A549 (cell line): Measurements from ENCODE around the gene CHKA. TPM values are rescaled to one million over a fixed set of nuclear protein-coding genes. Genes with fewer than 3 reads are reported as not detected.

ENCODE experiments used
- ATAC-seq, 2 experiments: fragments of 200-7000 bp in 1 of 2; fragments of >200 bp in 1 of 2; cut with Nextera tagmentation in 1 of 2; cut with Tn5 transposase in 1 of 2; 3 replicates each; pipeline versions ENCODE4 v1.8.0 to v1.9.1; 2018 to 2020; ENCODE audit warnings: mild to moderate bottlenecking in 1 of 2, moderate library complexity in 1 of 2
- CTCF ChIA-PET: fragments of 300-600 bp; sonication (Branson Sonifier 250); formaldehyde crosslinking; extraction: SDS; loops from one replicate; lab custom pipeline; 2021; ENCODE audit warnings: antibody characterized with exemption, inconsistent platforms; lab: Yijun Ruan, JAX
- POLR2A ChIA-PET: fragments of 350-600 bp; formaldehyde crosslinking; extraction: SDS; loops from one replicate; lab custom pipeline; 2021; ENCODE audit warnings: antibody characterized with exemption, inconsistent platforms; lab: Yijun Ruan, JAX
- DNase-seq, 2 experiments: peaks; one replicate each; pipeline versions ENCODE4 v3.0.0 to v3.0.0-alpha.2; 2011 to 2016; ENCODE audit warnings: low read depth in 1 of 2, low spot score in 1 of 2
- FAIRE-seq: peaks from 2 replicates; lab custom pipeline; 2011; peaks lifted over from hg19 to GRCh38; lab: Jason Lieb, UNC
- H3K27ac ChIP-seq, 2 experiments: fragments of >200 bp; sonication (Bioruptor Twin); formaldehyde crosslinking; 3 replicates each; pipeline ENCODE4 v1.5.1; 2016 to 2017
- H3K4me1 ChIP-seq: fragments of >200 bp; sonication (Bioruptor Twin); formaldehyde crosslinking; 3 replicates; pipeline ENCODE4 v1.6.1; 2016
- H3K4me2 ChIP-seq: fragments of >200 bp; sonication (Bioruptor Twin); formaldehyde crosslinking; 3 replicates; pipeline ENCODE4 v1.6.1; 2016
- H3K4me3 ChIP-seq: fragments of >200 bp; sonication (Bioruptor Twin); formaldehyde crosslinking; 3 replicates; pipeline ENCODE4 v1.5.1; 2016
- H3K9me3 ChIP-seq: fragments of >200 bp; sonication (Bioruptor Twin); formaldehyde crosslinking; 3 replicates; pipeline ENCODE4 v1.6.1; 2016
- CBX2 ChIP-seq: fragments of 200-600 bp; sonication (generic); IDR thresholded peaks from 2 replicates; pipeline ENCODE4 v1.6.1; 2016; ENCODE audit warnings: low read depth, mild to moderate bottlenecking, borderline replicate concordance
- CEBPB ChIP-seq, 2 experiments: fragments of >200 bp in 1 of 2; sonication (Bioruptor Twin) in 1 of 2; formaldehyde crosslinking in 1 of 2; IDR thresholded peaks; 2 replicates each; pipeline ENCODE4 v1.6.1; 2012 to 2016
- FOSB ChIP-seq: fragments of 250-450 bp; sonication (Bioruptor Pico); IDR thresholded peaks from 2 replicates; pipeline ENCODE4 v1.5.0; 2020; ENCODE audit warnings: mild to moderate bottlenecking, moderate library complexity
- FOSL2 ChIP-seq, 2 experiments: fragments of 450-650 bp in 1 of 2; fragments of >200 bp in 1 of 2; sonication (Bioruptor Twin) in 1 of 2; formaldehyde crosslinking; IDR thresholded peaks; 2 replicates each; pipeline versions ENCODE4 v1.5.0 to v1.6.1; 2016 to 2020; ENCODE audit warnings: mild to moderate bottlenecking in 1 of 2, moderate library complexity in 1 of 2
- HOXA7 ChIP-seq: fragments of 250-450 bp; sonication (Bioruptor Pico); IDR thresholded peaks from 2 replicates; pipeline ENCODE4 v1.5.0; 2020; ENCODE audit warnings: mild to moderate bottlenecking, moderate library complexity
- HOXB5 ChIP-seq: fragments of 250-450 bp; sonication (Bioruptor Pico); IDR thresholded peaks from 2 replicates; pipeline ENCODE4 v1.5.0; 2020; ENCODE audit warnings: mild to moderate bottlenecking, moderate library complexity
- JUN ChIP-seq, 2 experiments: fragments of >200 bp; sonication (Bioruptor Twin); formaldehyde crosslinking; IDR thresholded peaks; 2 replicates in 1 of 2; 3 replicates in 1 of 2; pipeline ENCODE4 v1.6.1; 2016 to 2017
- KDM5A ChIP-seq: fragments of 200-600 bp; sonication (generic); IDR thresholded peaks from 2 replicates; pipeline ENCODE4 v1.6.1; 2016; ENCODE audit warnings: antibody characterized with exemption, mild to moderate bottlenecking
- MAZ ChIP-seq: fragments of 150-350 bp; IDR thresholded peaks from 2 replicates; pipeline ENCODE4 v1.6.1; 2014; ENCODE audit warnings: antibody characterized with exemption, low read depth, low read length, borderline replicate concordance
- MYC ChIP-seq: IDR thresholded peaks from 2 replicates; pipeline ENCODE4 v1.6.1; 2012; ENCODE audit warnings: mild to moderate bottlenecking, inconsistent platforms, low read length, improper control_type of control experiment, borderline replicate concordance
- NPAS2 ChIP-seq: fragments of 250-450 bp; sonication (Bioruptor Pico); IDR thresholded peaks from 2 replicates; pipeline ENCODE4 v1.8.0; 2022; ENCODE audit warnings: mild to moderate bottlenecking, moderate library complexity, borderline replicate concordance
- PHF8 ChIP-seq: fragments of 200-600 bp; sonication (generic); IDR thresholded peaks from 2 replicates; pipeline ENCODE4 v1.6.1; 2016; ENCODE audit warnings: low read depth, mild to moderate bottlenecking, antibody characterized with exemption, moderate library complexity, borderline replicate concordance
- POLR2A ChIP-seq: IDR thresholded peaks from 2 replicates; pipeline ENCODE4 v1.6.1; 2012; ENCODE audit warnings: mild to moderate bottlenecking, low read length
- POLR2AphosphoS2 ChIP-seq: conservative IDR thresholded peaks from 2 replicates; pipeline ENCODE4 v1.6.1; 2012; ENCODE audit warnings: low read length, improper control_type of control experiment, inconsistent platforms
- RFX5 ChIP-seq: fragments of 450-650 bp; IDR thresholded peaks from 2 replicates; pipeline ENCODE4 v1.7.1; 2014; ENCODE audit warnings: antibody characterized with exemption, mild to moderate bottlenecking, moderate library complexity
- WGBS: methylation state at CpG from one replicate; pipeline ENCODE4 v1.1.6; 2017; ENCODE audit errors: missing lambda C conversion rate; 5-methylcytosine and 5-hydroxymethylcytosine counted together
- polyA plus RNA-seq, 4 experiments: library from polyadenylated mRNA; depleted of rRNA in 3 of 4; stranded (reverse); fragments of >200 nt; fragmentation: RNase III in 1 of 4; extraction: RNeasy Plus Mini Kit Qiagen cat#74134 plus additional on column Dnase treatment in 1 of 4; gene quantifications; 2 replicates in 3 of 4; 3 replicates in 1 of 4; pipeline ENCODE4 v1.2.3, GENCODE V29; 2011 to 2017
- TF ChIP-seq, protein P1 (sequence below): IDR thresholded peaks from 2 replicates; pipeline ENCODE4 v1.6.1; 2012
- TF ChIP-seq, protein P2 (sequence below): fragments of >200 bp; sonication (Bioruptor Twin); formaldehyde crosslinking; IDR thresholded peaks from 3 replicates; pipeline ENCODE4 v1.6.1; 2016
- TF ChIP-seq, protein P3 (sequence below): fragments of 250-450 bp; sonication (Bioruptor Pico); IDR thresholded peaks from 2 replicates; pipeline ENCODE4 v1.5.0; 2021; ENCODE audit warnings: mild to moderate bottlenecking, moderate library complexity, borderline replicate concordance

CHKA gene
- polyA plus RNA-seq, 2 of the 4 experiments (the other 2 are of a cell fraction) = 14.2 to 21.7 TPM

DNA sequence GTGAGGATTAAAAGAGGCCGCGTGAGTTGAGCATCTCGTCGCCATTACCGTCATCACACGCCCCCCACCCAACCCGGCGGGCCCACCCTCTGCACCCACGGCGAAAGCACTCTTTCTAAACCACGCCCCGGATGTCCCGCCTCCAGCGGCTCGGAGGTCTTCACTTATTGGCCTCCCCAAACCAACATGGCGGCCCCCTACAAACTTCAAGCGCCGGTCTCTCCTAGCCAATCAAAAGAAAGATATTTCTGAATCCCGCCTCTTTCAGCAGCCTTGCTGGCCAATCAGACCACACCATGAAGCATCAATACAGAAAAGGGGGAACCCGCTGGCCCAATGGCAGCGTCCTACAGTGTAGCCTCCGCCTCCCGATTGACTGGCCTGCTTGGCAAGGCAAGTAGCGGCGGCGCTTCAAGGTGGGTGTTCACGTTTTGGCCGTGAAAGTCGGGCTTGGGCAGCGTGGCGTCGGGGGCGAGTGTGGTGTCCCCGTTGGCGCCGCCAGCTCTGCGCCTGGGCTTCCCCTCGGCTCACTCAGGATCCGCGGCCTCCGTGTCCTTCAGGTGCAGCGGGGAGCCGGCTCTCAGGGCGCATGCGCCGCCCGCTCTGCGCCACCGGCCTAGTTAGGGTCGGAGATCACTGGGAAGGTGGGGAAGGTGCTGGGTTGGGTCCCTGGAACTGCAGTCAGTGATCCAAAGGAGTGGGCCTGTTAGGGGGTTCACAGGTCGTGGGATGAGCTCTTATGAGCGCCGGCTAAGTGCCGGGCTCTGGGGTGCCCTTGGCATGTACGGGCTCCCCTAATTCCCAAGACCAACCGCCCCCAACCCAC, 90.7 kb downstream of the CHKA start, which contains the start of gene NDUFS8:
TSS of gene NDUFS8 (plus strand) at position 364 of the 826 bp plus-strand sequence. CDS start 1,471 bp downstream, outside the sequence.
- Histone ChIP-seq H3K4me3 (peak within 1 kb of the TSS; percentile 94), H3K9me3 (no peaks in the 10 kb centered on the region), H3K4me2 (peak within 1 kb of the TSS; percentile 88), H3K27ac (peak within 1 kb of the TSS; percentile 94 to 98), H3K4me1 (peaks cover 68% of the 10 kb centered on the region)
- WGBS = under 1% methylated on average over 29 of the region's 56 CpGs
- POLR2A ChIA-PET = interaction anchor here (0.6 to 2.5 kb wide), 4 partner anchors 11 to 179 kb away, joined by 3 to 16 read pairs (median 10); partner anchors contain the start of gene ALDH3B1
- FAIRE-seq (peak; percentile 85), DNase-seq (peak; percentile 99), ATAC-seq (peak; percentile 78 to 91)
- TF ChIP-seq KDM5A = peak; percentile 64; the same call in 1 of the 2 replicates
- 0 out of 2 replicates have a peak, but pooled peaks have one; percentile 34 for TF ChIP-seq POLR2AphosphoS2
- peak; percentile 97 for TF ChIP-seq HOXB5 (CRISPR knock-in tag)
- peak; percentile 80 for TF ChIP-seq PHF8
- TF ChIP-seq RFX5 = peak; percentile 73
- peak; percentile 64 for TF ChIP-seq POLR2A
- TF ChIP-seq, protein P1, sequence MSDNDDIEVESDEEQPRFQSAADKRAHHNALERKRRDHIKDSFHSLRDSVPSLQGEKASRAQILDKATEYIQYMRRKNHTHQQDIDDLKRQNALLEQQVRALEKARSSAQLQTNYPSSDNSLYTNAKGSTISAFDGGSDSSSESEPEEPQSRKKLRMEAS = peak; percentile 27; the same call in 1 of the 2 replicates
- TF ChIP-seq JUN (IDR thresholded peaks at IDR 0.05) = peak in 1 of 2 experiments; percentile 38; a peak in 1 of 5 replicates
- TF ChIP-seq MAZ = no peak
- no peak for TF ChIP-seq FOSB (CRISPR knock-in tag)
- CTCF ChIA-PET = interaction anchor here (1.1 to 12.3 kb wide), 4 partner anchors 9 to 24 kb away, joined by 3 to 204 read pairs (median 10); partner anchors contain the start of genes ALDH3B1 and UNC93B1

DNA sequence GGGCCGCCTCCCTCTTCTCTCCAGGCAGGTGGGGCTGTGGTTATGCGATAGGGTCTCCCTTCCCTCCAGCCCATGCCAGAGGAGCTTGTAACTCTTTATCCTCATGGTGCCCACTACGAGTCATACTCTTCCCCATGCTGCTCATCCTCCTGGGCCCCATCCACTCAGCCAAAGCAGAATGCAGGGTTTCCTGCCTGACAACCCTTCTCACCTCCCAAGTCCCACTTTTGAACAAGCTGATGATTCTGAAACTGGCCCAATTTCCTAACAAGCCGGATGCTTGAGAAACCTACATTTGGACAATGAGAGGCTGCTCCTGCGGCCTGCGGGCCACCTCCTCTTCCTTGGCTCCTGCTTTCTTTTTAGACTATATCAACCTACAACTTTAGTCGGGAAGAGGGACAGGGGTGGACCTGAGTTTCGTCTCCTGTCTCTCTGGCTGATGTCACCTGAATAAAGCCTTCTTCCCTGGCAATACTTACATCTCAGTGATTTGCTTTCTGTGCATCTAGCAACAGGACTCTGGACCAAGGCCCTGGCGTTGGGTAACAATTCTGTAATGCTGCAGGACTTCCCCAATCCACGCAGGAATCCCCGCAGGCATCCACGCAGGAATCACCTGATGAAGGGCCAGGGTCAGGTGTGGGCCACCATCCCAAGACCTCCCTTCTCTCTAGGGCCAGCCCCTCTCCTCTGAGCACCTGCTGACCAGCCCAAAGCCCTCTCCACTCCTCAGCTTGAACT, 92.2 kb downstream of the CHKA start:
- Histone ChIP-seq H3K4me1 (peaks cover 73% of the 10 kb centered on the region), H3K4me3 (peak overlapping the region; percentile 94)
- TF ChIP-seq NPAS2 (CRISPR knock-in tag) = no peak
- TF ChIP-seq, protein P2, sequence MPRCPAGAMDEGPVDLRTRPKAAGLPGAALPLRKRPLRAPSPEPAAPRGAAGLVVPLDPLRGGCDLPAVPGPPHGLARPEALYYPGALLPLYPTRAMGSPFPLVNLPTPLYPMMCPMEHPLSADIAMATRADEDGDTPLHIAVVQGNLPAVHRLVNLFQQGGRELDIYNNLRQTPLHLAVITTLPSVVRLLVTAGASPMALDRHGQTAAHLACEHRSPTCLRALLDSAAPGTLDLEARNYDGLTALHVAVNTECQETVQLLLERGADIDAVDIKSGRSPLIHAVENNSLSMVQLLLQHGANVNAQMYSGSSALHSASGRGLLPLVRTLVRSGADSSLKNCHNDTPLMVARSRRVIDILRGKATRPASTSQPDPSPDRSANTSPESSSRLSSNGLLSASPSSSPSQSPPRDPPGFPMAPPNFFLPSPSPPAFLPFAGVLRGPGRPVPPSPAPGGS = 0 out of 3 replicates have a peak, but pooled peaks have one; percentile 9
- TF ChIP-seq CBX2 = no peak
- no peak for TF ChIP-seq CEBPB (IDR thresholded peaks at IDR 0.05)
- TF ChIP-seq HOXA7 = no peak
- no peak for TF ChIP-seq FOSL2 (IDR thresholded peaks at IDR 0.05)
- 0 out of 2 replicates have a peak, but pooled peaks have one; percentile 2 for TF ChIP-seq FOSL2 (CRISPR knock-in tag; IDR thresholded peaks at IDR 0.05)
- TF ChIP-seq KDM5A = no peak
- TF ChIP-seq MYC = no peak
- TF ChIP-seq, protein P3, sequence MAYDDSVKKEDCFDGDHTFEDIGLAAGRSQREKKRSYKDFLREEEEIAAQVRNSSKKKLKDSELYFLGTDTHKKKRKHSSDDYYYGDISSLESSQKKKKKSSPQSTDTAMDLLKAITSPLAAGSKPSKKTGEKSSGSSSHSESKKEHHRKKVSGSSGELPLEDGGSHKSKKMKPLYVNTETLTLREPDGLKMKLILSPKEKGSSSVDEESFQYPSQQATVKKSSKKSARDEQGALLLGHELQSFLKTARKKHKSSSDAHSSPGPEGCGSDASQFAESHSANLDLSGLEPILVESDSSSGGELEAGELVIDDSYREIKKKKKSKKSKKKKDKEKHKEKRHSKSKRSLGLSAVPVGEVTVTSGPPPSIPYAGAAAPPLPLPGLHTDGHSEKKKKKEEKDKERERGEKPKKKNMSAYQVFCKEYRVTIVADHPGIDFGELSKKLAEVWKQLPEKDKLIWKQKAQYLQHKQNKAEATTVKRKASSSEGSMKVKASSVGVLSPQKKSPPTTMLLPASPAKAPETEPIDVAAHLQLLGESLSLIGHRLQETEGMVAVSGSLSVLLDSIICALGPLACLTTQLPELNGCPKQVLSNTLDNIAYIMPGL (CRISPR knock-in tag) = no peak
- no peak for TF ChIP-seq HOXB5 (CRISPR knock-in tag)
- TF ChIP-seq, all 56 proteins: peak for 2
- DNase-seq (peak in 1 of 2 experiments; percentile 40), FAIRE-seq (no peak), ATAC-seq (no peak)
- POLR2A ChIA-PET = interaction anchor here (1.1 to 5.3 kb wide), 3 partner anchors 15 to 24 kb away, joined by 3 to 37 read pairs (median 20); partner anchors contain the start of gene ALDH3B1
- Histone ChIP-seq H3K27ac (peak overlapping the region; percentile 88 to 98), H3K9me3 (no peaks in the 10 kb centered on the region), H3K4me2 (peak overlapping the region; percentile 82)
- 80% methylated on average over 12 of the region's 12 CpGs for WGBS
- CTCF ChIA-PET = interaction anchor here (0.6 to 12.3 kb wide), 8 partner anchors 9 to 177 kb away, joined by 3 to 204 read pairs (median 6); partner anchors contain the start of genes ALDH3B1 and UNC93B1
